Ishikawa (cell line): ENCODE measurements around the gene COMMD7.
A peak's percentile ranks its signal among the peaks of the same experiment; 100 is the strongest.

Experiments used
- CEBPB ChIP-seq: IDR thresholded peaks from 2 replicates; pipeline ENCODE4 v1.6.1; 2012
- EGR1 ChIP-seq: IDR thresholded peaks from 2 replicates; pipeline ENCODE4 v1.6.1; 2012
- EP300 ChIP-seq: IDR thresholded peaks from 2 replicates; pipeline ENCODE4 v1.6.1; 2012; ENCODE audit warnings: borderline replicate concordance
- RAD21 ChIP-seq: IDR thresholded peaks from 2 replicates; pipeline ENCODE4 v1.6.1; 2012; ENCODE audit warnings: low read depth
- TEAD4 ChIP-seq: IDR thresholded peaks from 2 replicates; pipeline ENCODE4 v1.6.1; 2012
- YY1 ChIP-seq: IDR thresholded peaks from 2 replicates; pipeline ENCODE4 v1.6.1; 2012; ENCODE audit warnings: low read depth
- TF ChIP-seq, protein P1 (sequence below): IDR thresholded peaks from 2 replicates; pipeline ENCODE4 v1.6.1; 2012; ENCODE audit warnings: low read depth, mild to moderate bottlenecking
- TF ChIP-seq, protein P2 (sequence below): IDR thresholded peaks from 2 replicates; pipeline ENCODE4 v1.6.1; 2012

DNA sequence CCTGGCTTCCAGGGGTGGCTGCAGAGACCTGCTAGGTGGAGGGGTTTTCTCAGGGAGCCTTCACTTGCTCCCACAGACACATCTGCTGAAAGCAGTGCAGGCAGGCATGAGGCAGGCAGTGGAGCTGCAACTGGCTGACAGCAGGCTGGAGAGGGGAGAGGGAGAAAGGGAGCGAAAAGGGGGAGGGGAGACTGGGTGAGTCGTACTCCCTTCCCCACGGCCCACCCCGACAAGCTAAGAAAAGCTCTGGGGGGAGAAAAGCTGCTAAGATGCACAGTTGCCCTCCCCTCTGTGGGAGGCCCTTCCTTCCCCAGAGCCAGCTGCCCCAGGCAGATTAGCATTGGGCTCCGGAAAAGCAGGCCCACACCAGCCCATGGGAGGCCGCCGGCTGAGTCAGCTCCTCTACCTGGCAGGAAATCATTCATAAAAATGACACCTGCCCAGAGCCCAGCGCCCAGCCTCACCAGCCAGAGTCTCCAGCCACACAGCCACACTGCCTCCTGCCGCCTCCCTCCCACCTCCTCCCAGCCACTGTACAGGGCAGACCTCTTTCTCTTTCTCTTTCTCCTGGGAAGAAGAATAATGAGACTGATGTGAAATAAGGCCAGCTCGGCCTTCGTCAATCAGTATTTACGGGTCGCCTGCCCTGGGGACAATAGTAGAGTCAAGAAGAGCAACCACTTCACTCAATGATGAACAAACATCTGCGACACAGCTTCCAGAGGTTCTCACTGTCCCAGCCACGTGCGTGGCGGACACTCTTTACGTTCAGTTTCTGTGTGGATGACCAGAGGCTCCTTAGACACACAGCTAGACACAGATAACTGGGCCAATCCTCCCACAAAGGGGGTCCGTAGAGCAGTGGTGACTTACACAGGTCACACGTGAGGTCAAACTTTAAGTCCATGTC, 61.8 kb downstream of the COMMD7 start:
- TF ChIP-seq CEBPB (no peak), TEAD4 (no peak), YY1 (no peak), EP300 (no peak), RAD21 (peak; percentile 3; the same call in 1 of the 2 replicates), EGR1 (no peak)
- TF ChIP-seq, protein P1, sequence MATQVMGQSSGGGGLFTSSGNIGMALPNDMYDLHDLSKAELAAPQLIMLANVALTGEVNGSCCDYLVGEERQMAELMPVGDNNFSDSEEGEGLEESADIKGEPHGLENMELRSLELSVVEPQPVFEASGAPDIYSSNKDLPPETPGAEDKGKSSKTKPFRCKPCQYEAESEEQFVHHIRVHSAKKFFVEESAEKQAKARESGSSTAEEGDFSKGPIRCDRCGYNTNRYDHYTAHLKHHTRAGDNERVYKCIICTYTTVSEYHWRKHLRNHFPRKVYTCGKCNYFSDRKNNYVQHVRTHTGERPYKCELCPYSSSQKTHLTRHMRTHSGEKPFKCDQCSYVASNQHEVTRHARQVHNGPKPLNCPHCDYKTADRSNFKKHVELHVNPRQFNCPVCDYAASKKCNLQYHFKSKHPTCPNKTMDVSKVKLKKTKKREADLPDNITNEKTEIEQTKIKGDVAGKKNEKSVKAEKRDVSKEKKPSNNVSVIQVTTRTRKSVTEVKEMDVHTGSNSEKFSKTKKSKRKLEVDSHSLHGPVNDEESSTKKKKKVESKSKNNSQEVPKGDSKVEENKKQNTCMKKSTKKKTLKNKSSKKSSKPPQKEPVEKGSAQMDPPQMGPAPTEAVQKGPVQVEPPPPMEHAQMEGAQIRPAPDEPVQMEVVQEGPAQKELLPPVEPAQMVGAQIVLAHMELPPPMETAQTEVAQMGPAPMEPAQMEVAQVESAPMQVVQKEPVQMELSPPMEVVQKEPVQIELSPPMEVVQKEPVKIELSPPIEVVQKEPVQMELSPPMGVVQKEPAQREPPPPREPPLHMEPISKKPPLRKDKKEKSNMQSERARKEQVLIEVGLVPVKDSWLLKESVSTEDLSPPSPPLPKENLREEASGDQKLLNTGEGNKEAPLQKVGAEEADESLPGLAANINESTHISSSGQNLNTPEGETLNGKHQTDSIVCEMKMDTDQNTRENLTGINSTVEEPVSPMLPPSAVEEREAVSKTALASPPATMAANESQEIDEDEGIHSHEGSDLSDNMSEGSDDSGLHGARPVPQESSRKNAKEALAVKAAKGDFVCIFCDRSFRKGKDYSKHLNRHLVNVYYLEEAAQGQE, result no peak
- TF ChIP-seq, protein P2, sequence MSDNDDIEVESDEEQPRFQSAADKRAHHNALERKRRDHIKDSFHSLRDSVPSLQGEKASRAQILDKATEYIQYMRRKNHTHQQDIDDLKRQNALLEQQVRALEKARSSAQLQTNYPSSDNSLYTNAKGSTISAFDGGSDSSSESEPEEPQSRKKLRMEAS, result no peak
